Activated naive CD4-positive, alpha-beta T cell treated with anti-CD3 and anti-CD28 coated beads for 36 hours (primary cell): Measurements from ENCODE around the gene SH2B2. TPM values are rescaled to one million over a fixed set of nuclear protein-coding genes. Genes with fewer than 3 reads are reported as not detected.
"Not testable (repeated sequence)": the region's sequence is repeated elsewhere in the genome, so short reads cannot be mapped to it uniquely, and the experiment has no call there.

Experiments used
- CTCF ChIA-PET: fragments of 350-600 bp; sonication (Branson Sonifier 250); formaldehyde crosslinking; loops from one replicate; lab custom pipeline; 2021; ENCODE audit warnings: antibody characterized with exemption; lab: Charles Lee
- DNase-seq: peaks from one replicate; pipeline ENCODE4 v3.0.0-alpha.2; 2020
- H3K27ac Mint-ChIP-seq: one replicate; pipeline ENCODE4 v1.8.0; 2021; ENCODE audit warnings: mild to moderate bottlenecking, mixed read lengths
- H3K27me3 Mint-ChIP-seq: one replicate; pipeline ENCODE4 v1.8.0; 2021; ENCODE audit warnings: low read depth, mixed read lengths
- H3K36me3 Mint-ChIP-seq: one replicate; pipeline ENCODE4 v1.8.0; 2021; ENCODE audit warnings: low read depth, mixed read lengths
- H3K4me1 Mint-ChIP-seq: one replicate; pipeline ENCODE4 v1.8.0; 2021; ENCODE audit warnings: low read depth, mixed read lengths
- H3K4me3 Mint-ChIP-seq: one replicate; pipeline ENCODE4 v1.8.0; 2021; ENCODE audit warnings: mild to moderate bottlenecking, moderate library complexity, mixed read lengths
- H3K9me3 Mint-ChIP-seq: one replicate; pipeline ENCODE4 v1.8.0; 2021; ENCODE audit warnings: mixed read lengths
- intact Hi-C: fragments of 100-400 bp; cut with micrococcal nuclease; formaldehyde crosslinking; loops from one replicate; pipeline ENCODE4 v1.15.1; 2023
- total RNA-seq, 2 experiments: library from RNA; stranded (reverse); gene quantifications; one replicate each; pipeline ENCODE4 v1.2.3, GENCODE V29; 2021

The SH2B2 gene
- total RNA-seq, 2 experiments from 2014 or later = 1.4 TPM

DNA sequence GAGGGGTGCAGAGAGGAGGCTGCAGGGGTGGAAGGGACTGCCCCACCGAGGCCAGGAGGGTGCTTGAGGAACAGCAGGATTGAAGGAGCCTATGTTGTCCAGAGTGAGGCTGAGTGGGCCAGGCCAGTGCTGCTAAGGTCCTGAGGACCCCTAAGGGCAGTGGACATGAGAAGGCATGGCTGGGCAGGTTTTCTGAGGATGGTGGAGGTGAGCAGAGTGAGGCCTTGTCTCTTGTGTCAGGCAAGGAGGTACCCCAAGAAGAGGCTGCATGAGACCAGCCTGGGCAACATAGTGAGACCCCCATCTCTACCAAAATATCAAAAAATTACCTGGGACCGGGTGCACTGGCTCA lies 5.2 kb downstream of the SH2B2 start:
- H3K27ac Mint-ChIP-seq = no peak overlapping the region

DNA sequence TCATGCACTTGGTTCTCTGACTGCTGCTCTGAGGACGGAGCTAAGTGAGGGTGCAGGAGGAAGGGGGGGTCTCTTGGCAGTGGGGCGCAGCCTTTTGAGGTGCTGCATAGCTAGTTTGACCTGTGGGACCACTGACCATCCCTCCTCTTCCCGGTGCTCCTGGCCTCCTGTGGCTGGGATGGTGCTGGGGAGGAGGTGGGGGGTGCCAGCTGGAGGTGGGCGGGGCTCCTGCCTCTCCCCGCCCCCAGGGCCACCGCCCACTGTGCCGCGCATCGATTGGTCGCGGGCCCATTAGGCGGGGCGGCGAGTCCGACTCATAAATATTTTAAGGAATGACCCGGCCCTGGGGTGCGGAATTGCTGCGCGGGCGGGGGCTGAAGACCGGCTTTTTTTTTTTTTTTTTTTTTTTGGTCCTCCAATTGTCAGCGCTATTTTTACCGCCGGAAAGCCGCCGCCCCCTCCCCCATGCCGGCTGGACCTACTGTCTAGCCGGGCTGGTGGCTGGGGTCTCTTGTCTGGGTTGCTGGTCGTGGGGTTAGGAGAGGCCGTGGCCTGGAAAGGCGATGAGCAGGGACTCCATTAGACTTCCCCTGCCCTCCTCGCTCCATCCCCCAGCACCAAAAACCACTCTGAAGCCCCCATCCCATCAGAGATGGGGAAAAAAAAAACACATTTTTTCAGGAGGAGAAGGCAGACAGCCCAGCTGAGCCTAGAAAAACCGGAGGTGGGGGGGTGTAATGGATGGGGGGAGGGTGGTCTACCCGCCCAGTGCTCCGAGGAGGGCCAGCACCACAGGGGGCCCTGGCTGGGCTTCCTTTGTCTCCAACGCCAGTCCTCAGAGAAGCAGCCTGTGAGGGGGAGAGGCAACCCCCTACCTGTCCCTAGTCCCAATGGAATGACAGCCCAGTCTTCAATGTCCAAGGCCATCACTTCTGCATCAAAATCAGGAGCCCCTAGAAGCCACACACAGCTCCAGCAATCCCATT lies 6.4 kb downstream of the SH2B2 start:
- Mint-ChIP-seq H3K9me3 (no peaks in the 10 kb centered on the region), H3K27me3 (no peaks in the 10 kb centered on the region), H3K4me1 (peaks cover 17% of the 10 kb centered on the region), H3K27ac (no peak overlapping the region), H3K36me3 (no peaks in the 10 kb centered on the region), H3K4me3 (no peak overlapping the region)
- intact Hi-C loops = no loop called here
- DNase-seq = no peak
- CTCF ChIA-PET = interaction anchor here (0.7 kb wide), 1 partner anchor 755 kb away, joined by 6 read pairs; no protein-coding TSS in a partner anchor

More for the DNA sequence above, 5.2 kb downstream of the SH2B2 start:
- Mint-ChIP-seq H3K27me3 (no peaks in the 10 kb centered on the region), H3K4me3 (no peak overlapping the region), H3K9me3 (no peaks in the 10 kb centered on the region), H3K4me1 (peaks cover 17% of the 10 kb centered on the region), H3K36me3 (no peaks in the 10 kb centered on the region)
- DNase-seq = no peak
- CTCF ChIA-PET = no interaction called here
- intact Hi-C loops = no loop called here

DNA sequence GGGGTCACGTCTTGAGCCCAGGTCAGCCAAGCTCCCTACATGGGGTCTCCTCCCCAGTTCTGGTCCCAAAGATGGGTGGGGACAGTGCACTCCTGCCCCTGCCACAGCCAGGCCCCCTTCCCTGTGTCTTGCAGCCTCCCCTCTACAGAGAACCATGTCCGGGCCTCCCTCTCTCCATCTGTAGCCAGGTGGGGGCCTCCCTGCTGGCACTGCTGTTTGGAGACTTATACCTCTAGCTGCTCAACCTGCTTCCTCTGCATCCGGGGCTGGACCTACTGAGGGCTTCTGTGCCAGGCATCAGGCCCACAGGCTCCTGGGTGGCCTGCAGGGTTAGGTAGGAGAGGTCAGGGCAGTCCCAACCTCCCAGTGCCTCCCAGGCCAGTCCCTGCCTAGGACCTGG lies 7.9 kb downstream of the SH2B2 start:
- no peaks in the 10 kb centered on the region for H3K9me3 Mint-ChIP-seq
- H3K4me1 Mint-ChIP-seq = peaks cover 11% of the 10 kb centered on the region
- CTCF ChIA-PET = interaction anchor here (0.6 kb wide), 1 partner anchor 88 kb away, joined by 3 read pairs; no protein-coding TSS in a partner anchor
- no peaks in the 10 kb centered on the region for H3K27me3 Mint-ChIP-seq
- no peaks in the 10 kb centered on the region for H3K36me3 Mint-ChIP-seq
- no peak overlapping the region for H3K4me3 Mint-ChIP-seq
- no peak for DNase-seq
- intact Hi-C loops = no loop called here
- no peak overlapping the region for H3K27ac Mint-ChIP-seq

DNA sequence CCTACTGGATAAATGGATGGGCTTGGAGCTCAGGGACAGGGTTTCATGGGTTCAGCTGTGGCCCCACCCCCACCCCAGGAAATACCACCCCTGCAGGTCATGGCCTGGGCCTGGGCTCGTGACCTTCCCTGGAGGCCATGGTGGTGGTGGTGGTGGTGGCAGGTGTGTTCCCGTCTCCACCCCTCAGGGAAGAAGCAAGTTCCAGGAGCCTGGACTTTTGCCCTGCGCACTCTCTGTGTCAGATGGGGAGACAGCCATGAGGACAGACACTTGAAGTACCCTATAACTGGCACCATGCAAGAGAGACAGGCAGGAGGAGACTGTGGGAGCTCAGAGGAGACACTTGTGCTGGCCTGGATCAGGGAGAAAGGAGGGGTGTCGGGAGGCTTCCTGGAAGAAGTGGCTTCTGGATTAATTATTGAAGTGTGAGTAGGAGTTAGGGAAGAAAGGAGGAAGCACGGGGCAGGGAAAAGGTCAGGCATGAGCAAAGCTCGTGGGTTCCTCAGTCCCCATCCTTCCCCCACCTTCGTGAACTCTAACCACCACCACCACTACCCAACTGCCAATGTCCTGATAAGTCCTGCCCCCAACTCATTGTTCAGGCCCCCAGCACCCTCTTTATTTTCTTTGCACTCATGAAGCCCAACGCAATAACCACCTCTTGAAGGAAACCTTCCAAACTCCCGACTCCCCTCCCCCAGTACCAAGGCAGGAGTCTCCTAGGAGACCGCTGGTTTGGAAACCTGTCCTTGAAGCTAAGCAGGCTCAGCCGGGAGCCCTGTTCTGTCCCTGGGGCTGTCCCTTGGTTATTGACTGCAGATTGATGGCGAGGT lies 8.9 kb downstream of the SH2B2 start:
- Mint-ChIP-seq H3K27ac (no peak overlapping the region), H3K4me3 (no peak overlapping the region), H3K9me3 (no peaks in the 10 kb centered on the region), H3K4me1 (peaks cover 10% of the 10 kb centered on the region), H3K36me3 (no peaks in the 10 kb centered on the region), H3K27me3 (no peaks in the 10 kb centered on the region)
- DNase-seq = no peak
- intact Hi-C loops = no loop called here
- CTCF ChIA-PET = no interaction called here

DNA sequence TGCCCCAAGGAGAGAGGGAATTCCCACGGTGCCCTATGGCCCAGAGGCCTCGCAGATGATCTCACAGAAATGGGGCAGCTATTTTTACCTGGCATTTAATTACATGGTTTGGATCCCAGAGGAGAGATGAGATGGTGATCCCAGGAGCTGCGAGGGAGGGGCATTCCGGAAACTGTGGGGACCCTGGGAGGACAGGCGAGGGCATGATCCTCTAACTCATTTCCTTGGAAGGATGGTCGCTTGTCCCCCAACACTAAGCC lies 9.4 kb downstream of the SH2B2 start:
- H3K36me3 Mint-ChIP-seq = no peaks in the 10 kb centered on the region
- CTCF ChIA-PET = no interaction called here
- H3K9me3 Mint-ChIP-seq = no peaks in the 10 kb centered on the region
- H3K4me3 Mint-ChIP-seq = no peak overlapping the region
- no peak for DNase-seq
- H3K4me1 Mint-ChIP-seq = peaks cover 10% of the 10 kb centered on the region
- H3K27ac Mint-ChIP-seq = no peak overlapping the region
- intact Hi-C loops = no loop called here
- H3K27me3 Mint-ChIP-seq = no peaks in the 10 kb centered on the region

DNA sequence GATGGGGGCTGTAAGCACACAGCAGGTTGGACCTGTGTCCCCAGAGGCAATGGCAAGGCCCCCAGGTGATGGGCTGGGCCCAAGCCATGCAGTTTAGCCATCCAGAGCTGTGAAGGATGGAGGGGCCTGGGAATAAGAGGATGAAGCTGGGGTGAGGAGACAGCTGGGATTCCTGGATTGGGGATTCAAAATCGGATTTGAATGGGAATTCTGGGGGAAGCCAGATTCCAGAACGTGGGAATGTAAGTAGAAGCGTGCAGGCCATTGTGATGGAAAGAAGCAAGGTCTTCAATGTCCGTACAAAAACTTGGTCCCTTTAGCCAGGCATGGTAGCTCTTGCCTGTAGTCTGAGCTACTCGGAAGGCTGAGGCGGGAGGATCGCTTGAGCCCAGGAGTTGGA lies 9.8 kb downstream of the SH2B2 start:
- intact Hi-C loops = no loop called here
- Mint-ChIP-seq H3K36me3 (no peaks in the 10 kb centered on the region), H3K27me3 (no peaks in the 10 kb centered on the region), H3K9me3 (no peaks in the 10 kb centered on the region), H3K4me1 (peaks cover 6% of the 10 kb centered on the region), H3K27ac (no peak overlapping the region), H3K4me3 (no peak overlapping the region)
- DNase-seq = no peak
- CTCF ChIA-PET = no interaction called here

DNA sequence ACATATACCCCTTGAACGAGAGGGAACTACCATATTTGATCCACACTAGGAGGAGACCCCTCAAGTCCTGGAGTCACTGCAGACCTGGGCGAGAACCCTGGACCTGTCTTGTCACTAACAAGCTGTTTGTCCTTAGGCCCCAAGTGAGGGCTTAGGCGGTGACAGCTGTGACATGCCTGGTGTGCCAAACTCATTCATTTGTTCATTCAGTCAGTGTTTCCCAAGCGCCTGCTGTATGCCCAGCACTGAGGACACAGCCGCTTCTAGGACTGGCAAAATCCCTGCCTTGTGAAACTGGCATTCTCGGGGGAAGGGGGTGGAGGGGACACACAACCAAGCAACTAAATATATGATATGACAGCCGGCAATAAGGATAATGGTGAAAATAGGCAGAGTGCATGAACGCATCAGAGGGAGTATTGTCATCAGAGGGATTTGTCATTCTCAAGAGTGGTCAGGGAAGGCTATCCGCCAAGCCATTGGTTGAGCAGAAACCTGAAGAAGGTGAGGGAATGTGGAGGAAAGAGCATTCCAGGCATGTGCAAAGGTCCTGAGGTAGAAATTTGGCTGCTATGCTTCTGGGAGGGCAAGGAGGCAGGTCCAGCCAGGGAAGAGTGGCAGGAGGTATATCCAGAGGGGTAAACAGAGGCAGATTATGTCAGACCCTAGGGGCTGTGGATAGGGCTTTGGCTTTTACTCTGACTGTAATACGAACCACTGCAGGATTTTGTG lies 11.0 kb downstream of the SH2B2 start:
- Mint-ChIP-seq H3K27me3 (no peaks in the 10 kb centered on the region), H3K36me3 (no peaks in the 10 kb centered on the region), H3K9me3 (no peaks in the 10 kb centered on the region), H3K27ac (no peak overlapping the region), H3K4me3 (no peak overlapping the region), H3K4me1 (no peaks in the 10 kb centered on the region)
- intact Hi-C loops = no loop called here
- DNase-seq = no peak
- CTCF ChIA-PET = no interaction called here

DNA sequence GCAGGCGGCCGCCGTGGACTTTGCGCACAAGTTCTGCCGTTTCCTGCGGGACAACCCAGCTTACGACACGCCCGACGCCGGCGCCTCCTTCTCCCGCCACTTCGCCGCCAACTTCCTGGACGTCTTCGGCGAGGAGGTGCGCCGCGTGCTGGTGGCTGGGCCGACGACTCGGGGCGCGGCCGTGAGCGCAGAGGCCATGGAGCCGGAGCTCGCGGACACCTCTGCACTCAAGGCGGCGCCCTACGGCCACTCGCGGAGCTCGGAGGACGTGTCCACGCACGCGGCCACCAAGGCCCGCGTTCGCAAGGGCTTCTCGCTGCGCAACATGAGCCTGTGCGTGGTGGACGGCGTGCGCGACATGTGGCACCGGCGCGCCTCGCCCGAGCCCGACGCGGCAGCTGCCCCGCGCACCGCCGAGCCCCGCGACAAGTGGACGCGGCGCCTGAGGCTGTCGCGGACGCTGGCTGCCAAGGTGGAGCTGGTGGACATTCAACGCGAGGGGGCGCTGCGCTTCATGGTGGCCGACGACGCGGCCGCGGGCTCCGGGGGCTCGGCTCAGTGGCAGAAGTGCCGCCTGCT lies 14.1 kb downstream of the SH2B2 start:
- intact Hi-C loops = no loop called here

DNA sequence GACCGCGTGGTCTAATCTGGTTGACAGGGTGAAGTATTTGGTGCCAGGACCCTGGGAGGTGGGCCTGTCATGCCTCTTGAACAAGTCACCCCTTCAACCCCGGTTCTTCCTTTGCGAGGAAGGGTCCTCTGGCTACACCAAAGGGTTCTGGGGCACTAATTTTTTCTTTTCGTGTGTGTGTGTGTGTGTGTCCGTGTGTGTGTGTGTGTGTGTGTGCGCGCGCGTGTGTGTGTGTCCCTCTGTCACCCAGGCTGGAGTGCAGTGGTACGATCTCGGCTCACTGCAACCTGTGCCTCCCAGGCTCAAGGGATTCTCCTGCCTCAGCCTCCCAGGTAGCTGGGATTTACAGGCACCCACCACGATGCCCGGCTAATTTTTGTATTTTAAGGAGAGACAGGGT lies 14.7 kb downstream of the SH2B2 start:
- H3K27me3 Mint-ChIP-seq, H3K9me3 Mint-ChIP-seq, CTCF ChIA-PET, H3K36me3 Mint-ChIP-seq, H3K4me3 Mint-ChIP-seq, intact Hi-C loops, H3K4me1 Mint-ChIP-seq, H3K27ac Mint-ChIP-seq, DNase-seq: not testable (repeated sequence)

More for the DNA sequence above, 14.1 kb downstream of the SH2B2 start:
- CTCF ChIA-PET = no interaction called here
- Mint-ChIP-seq H3K27me3 (no peaks in the 10 kb centered on the region), H3K9me3 (no peaks in the 10 kb centered on the region), H3K36me3 (no peaks in the 10 kb centered on the region), H3K4me3 (no peak overlapping the region), H3K4me1 (no peaks in the 10 kb centered on the region), H3K27ac (no peak overlapping the region)
- DNase-seq = no peak

DNA sequence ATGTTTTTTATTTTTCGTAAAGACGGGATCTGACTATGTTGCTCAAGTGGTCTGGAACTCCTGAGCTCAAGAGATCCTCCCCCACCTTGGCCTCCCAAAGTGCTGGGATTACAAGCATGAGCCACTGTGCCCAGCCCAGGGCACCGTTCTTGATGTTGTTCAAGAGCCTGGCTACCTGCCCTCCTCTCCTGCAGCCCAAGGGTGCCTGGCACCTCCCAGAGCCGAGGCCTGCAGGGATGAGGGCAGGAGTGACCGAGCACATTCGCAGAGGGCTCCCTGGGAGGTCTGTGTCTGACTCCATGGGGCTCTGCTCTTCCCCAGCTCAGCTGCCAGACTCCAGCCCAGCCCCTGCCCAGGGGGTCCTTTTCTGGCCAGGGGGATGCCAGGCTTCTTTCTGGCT lies 15.4 kb downstream of the SH2B2 start:
- Mint-ChIP-seq H3K27ac (no peak overlapping the region), H3K27me3 (no peaks in the 10 kb centered on the region), H3K4me3 (no peak overlapping the region), H3K9me3 (no peaks in the 10 kb centered on the region), H3K4me1 (peaks cover 4% of the 10 kb centered on the region), H3K36me3 (no peaks in the 10 kb centered on the region)
- intact Hi-C loops = no loop called here
- CTCF ChIA-PET = no interaction called here
- DNase-seq = no peak

DNA sequence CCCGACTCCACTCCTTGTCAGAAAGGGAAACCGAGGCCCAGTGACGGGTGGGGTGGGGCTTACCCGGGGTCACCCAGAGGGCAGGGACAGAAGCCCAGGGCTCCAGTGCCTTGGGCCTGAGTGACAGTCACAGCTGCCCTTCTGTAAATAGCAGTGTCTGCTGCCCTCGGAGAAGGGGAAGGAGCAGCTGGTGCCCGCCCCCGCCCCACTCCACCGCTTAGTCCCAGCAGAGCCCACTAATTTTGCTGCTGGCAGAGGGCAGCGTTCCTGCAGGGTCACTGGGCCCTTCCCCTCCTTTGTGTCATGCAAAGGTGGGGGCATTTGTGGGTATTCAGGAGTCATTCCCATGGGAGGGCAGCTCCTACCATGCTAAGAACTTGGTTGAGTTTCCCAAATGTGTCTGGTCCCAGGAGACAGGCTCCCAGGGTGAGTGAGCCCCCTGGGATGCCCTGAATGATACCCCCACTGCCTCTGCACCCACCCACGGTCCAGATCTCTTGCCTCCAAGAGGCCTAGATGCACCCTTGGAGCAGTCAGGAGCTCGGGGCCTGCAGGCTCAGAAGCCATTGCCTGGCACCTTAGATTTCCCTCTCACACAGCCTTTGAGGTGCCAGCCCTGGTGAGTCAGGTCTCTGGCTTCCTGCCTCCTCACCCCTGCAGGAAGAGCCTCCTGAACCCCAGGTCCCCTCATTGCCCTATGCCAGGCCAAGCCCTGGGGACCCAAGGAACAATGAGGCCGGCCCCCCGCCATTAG lies 17.2 kb downstream of the SH2B2 start:
- Mint-ChIP-seq H3K9me3 (no peaks in the 10 kb centered on the region), H3K4me3 (no peak overlapping the region), H3K4me1 (peaks cover 7% of the 10 kb centered on the region), H3K36me3 (no peaks in the 10 kb centered on the region), H3K27ac (no peak overlapping the region), H3K27me3 (no peaks in the 10 kb centered on the region)
- DNase-seq = no peak
- intact Hi-C loops = no loop called here
- CTCF ChIA-PET = interaction anchor here (0.6 kb wide), 1 partner anchor 46 kb away, joined by 3 read pairs; no protein-coding TSS in a partner anchor
